GM13977 (cell line): ENCODE data around the gene SH3RF3.

Experiments
- DNase-seq: peaks from one replicate; pipeline ENCODE4 v3.0.0; 2012; ENCODE audit warnings: low spot score
- CTCF ChIP-seq: IDR thresholded peaks from 2 replicates; pipeline ENCODE4 v1.5.1; 2012; ENCODE audit warnings: mild to moderate bottlenecking, control low read depth; ENCODE audit not compliant: insufficient read depth; ENCODE audit errors: extremely low read depth, missing control alignments
- in situ Hi-C: fragments of 300-500 bp; cut with MboI; formaldehyde crosslinking; loops from one replicate; pipeline ENCODE4 v1.12.0; 2022; ENCODE audit warnings: low sequenced_read_pairs, low pct_unique_long_range_greater_than_20kb, mixed read lengths, inconsistent platforms; ENCODE audit not compliant: unreplicated experiment

The SH3RF3 gene

GRCh38 chr2:109234355-109234754 is 105.3 kb downstream of the SH3RF3 start:
- in situ Hi-C loops = no loop called here
- no peak for DNase-seq
- TF ChIP-seq CTCF = no peak

- DNase-seq = no peak
- TF ChIP-seq CTCF = no peak
- in situ Hi-C loops = no loop called here
Observed at GRCh38 chr2:109236147-109236546, 107.1 kb downstream of the SH3RF3 start.

- DNase-seq = no peak
- in situ Hi-C loops = no loop called here
- no peak for TF ChIP-seq CTCF
Observed at GRCh38 chr2:109237792-109238191, 108.8 kb downstream of the SH3RF3 start.

GRCh38 chr2:109238580-109238979 is 109.6 kb downstream of the SH3RF3 start:
- peak; percentile 49 for DNase-seq

GRCh38 chr2:109239720-109240119 is 110.7 kb downstream of the SH3RF3 start:
- no peak for DNase-seq
- TF ChIP-seq CTCF = no peak
- in situ Hi-C loops = no loop called here

More at GRCh38 chr2:109238580-109238979, 109.6 kb downstream of the SH3RF3 start:
- in situ Hi-C loops = no loop called here
- no peak for TF ChIP-seq CTCF

- no peak for DNase-seq
- in situ Hi-C loops = no loop called here
- TF ChIP-seq CTCF = no peak
Observed at GRCh38 chr2:109242210-109242653, 113.2 kb downstream of the SH3RF3 start.

- DNase-seq = no peak
- in situ Hi-C loops = no loop called here
- TF ChIP-seq CTCF = no peak
Observed at GRCh38 chr2:109242654-109243331, 113.8 kb downstream of the SH3RF3 start.
